NCI-H69 (cell line): ENCODE results near the gene DET1.
A peak's percentile ranks its signal among the peaks of the same experiment; 100 is the strongest.
"Not testable (repeated sequence)": the region's sequence is repeated elsewhere in the genome, so short reads cannot be mapped to it uniquely, and the experiment has no call there.

Experiments
- DNase-seq: peaks from one replicate; lab custom pipeline; 2025; lab: John Stamatoyannopoulos, UW

Gene DET1

DNA sequence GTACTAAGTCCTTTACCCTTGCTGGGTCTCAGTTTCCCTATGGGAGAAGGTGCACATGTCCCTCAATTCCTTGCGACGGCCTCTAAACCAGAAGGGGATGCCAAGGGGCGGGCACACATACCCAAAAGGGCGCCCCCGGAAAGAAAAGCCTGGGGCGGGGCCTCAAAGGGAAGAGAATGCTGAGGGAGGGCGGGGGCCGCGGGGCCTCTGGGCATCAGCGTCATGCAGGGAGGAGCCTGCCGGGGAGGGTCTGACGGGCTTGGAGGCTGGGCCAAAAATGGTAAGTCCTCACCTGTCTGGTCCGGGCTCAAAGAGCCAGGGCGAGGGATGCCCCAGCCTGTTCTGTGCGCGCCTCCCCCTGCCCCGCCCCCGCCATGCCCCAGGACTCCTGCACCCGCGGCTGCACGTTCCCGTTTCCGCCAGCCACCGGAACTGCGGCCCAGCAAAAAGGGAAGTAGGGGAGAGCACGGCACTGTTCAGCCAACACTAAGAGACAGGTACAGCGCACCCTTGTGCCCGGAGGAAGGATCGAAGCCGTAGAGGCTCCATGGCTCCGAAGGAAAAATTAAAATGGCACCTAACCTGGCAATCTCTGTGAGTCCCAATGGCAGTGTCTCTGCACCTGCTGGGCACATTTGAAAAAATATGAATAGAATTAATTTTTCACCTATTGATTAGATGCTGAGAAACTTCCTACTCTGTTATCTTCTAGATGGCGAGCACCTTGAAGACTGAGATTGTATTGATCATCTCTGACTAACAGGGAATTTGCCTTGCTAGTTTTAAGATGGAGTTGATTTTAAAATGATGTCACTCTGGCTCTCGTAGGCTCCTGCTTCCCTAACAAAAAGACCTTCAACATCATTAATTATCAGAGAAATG is at the start of gene DET1:
Gene DET1 (minus strand): TSS at position 434 of the 882 bp plus-strand sequence. CDS start 14,976 bp downstream, outside the sequence.
- peak; percentile 98 for DNase-seq

DNA sequence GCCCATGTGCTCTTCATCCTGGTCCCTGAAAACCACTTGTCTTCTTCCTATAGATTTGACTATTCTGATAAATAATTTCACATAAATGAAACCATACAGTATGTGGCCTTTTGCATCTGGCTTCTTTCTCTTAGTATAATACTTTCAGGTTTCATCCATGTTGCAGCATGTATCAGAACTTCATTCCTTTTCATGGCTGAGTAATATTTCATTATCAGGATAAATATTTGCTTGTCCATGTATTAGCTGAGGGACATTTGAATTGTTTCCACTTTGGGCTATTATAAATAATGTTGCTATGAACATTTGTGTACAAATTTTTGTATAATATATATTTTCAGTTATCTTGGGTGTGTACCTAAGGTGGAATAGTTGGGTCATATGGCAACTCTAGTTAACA is 44.9 kb upstream of the DET1 start:
- DNase-seq: no peak

GRCh38 chr15:88590759-88591158 is 44.3 kb upstream of the DET1 start:
- no peak for DNase-seq

DNA sequence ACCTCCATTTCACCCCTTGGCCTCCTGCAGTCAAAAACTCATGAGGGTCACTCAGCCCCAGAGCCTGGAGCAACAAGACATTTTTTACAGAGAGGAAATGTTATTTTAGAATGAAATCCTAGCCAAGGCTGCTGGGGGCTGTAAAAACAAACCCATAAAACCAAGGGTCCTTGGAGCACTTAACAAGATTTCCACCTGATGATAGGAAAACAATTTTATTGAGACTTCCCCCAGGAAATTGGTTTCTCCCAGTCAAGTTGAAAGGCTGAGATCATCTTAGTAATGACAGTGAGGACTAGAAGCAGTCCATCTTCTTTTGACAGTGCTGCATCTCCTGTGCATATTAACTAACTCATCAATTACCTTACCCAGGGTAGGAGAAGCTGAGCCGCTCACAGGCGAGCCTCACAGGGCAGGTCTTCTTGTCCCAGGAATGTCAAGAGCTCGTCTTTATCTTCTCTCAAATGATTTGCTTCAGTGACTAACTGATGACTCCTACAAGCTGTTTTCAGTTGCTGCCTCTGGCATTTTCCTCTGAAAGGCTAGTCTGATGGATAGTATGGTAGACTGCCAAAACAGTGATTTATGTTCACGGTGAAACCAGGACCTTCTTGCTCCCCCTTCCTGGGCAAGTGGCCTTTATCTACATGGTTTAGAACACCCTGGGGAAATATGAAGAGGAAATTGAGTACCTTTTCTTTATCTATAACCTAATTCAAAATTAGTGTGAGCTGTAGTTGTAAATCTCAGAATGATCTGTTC is 40.1 kb upstream of the DET1 start:
- DNase-seq: peak; percentile 52

DNA sequence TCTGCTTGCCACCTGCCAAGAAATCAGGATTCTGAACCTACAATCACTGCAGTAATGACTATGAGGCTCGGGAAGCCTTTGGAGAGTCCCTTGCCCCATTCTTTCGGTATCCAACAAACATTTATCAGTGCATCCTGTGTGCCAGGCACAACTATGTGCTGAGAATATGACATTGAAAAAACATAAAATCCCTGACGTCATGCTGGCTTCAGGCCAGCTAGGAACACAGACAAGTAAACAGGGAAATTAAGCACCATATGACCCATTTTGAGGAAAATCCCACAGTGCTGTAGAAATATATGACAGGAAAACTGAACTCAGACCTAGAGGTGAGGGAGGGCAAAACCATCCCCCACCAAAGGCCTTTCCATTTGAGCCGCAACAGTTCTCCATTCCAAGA is 34.1 kb upstream of the DET1 start:
- DNase-seq: peak; percentile 57

- peak; percentile 57 for DNase-seq
Observed at GRCh38 chr15:88579322-88579721, 32.8 kb upstream of the DET1 start.

DNA sequence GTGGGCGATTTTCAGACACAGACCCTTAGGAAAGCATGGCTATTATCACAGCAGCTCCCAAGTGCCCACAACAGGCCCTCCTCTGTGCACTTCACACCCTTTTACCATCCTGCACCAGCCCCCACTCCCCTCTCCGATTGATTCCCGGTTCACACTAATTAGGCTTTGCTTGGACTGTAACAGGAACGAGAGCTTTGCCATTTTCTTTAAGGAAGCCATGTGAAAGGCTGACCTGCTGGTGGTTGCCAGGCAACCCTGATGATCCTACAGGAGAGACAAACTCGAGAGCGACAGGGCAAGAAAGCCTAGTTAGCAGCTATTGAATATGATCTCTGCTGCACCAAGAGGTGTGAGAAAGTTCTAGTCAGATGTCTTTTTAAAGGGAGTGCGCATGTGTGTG is 28.2 kb upstream of the DET1 start:
- DNase-seq: peak; percentile 66

DNA sequence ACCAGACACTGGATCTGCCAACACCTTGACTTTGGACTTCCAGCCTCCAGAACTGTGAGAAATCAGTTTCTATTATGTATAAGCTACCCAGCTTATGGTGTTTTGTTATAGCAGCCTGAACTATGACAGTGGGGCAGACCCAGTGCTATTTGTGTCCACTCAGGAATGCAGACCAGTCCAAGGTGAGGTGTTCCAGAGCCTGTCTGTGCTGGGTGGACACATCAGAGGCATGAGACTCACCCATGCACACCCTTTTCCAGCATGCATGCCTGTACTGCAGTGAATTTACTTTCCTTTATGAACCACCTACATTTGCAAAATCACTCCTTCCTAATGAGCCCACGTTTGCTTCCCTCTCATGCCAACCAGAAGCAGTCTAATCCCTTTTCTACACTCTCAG is 27.6 kb upstream of the DET1 start:
- DNase-seq: no peak

DNA sequence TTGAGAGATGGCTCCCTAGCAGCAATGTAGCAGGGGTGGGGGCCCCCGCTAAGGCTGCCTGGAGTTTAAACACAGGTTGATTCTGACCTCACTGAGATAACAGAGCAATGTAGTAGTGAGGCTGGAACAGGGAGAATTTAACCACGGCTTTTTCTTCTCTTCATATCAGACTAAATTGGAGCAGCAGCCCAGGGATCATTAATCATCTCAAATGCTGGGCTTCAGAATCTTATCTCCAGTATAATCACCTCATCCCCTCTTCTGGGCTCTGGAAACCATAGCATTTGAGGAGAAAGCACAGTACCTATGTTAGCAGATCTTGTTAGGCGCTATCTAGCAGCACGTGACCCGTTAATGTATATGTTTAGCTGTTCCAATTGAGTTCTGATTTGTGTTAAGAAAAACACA is 25.4 kb upstream of the DET1 start:
- no peak for DNase-seq

DNA sequence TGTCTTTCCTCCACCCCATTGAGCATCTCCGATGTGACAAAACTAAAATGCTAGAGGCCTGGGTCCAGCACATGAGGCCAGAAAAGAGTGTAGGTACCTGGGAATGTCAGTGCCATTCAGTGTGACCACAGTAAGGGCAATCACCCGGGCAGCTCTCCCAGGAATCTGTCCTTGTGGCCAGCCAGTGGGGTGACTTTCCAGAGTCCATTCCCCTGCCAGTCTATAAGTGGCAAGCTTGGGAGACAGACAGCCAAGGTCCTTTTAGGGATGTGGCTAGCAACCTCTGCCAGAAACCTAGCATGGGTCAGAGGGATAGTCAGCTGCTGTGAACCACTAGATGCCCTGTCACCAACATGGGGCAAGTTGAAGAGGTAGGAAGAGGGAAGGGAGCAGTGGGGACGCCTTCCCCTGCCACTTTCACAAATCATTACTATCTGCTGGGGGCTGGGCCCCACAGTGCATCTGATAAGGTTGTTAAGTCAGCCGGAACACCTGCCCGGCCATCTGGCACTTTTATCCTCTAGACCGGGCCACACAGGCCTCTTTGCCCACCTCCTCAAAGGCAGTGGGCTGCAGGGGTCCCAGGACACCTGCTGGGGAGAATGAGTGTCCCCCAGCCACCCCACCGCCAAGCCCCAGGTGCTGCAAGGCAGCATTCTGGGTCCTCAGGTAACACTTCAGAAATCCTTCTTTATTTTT is 24.8 kb upstream of the DET1 start:
- peak; percentile 75 for DNase-seq

GRCh38 chr15:88568589-88568988 is 22.1 kb upstream of the DET1 start:
- no peak for DNase-seq

GRCh38 chr15:88564741-88565140 is 18.3 kb upstream of the DET1 start:
- no peak for DNase-seq

DNA sequence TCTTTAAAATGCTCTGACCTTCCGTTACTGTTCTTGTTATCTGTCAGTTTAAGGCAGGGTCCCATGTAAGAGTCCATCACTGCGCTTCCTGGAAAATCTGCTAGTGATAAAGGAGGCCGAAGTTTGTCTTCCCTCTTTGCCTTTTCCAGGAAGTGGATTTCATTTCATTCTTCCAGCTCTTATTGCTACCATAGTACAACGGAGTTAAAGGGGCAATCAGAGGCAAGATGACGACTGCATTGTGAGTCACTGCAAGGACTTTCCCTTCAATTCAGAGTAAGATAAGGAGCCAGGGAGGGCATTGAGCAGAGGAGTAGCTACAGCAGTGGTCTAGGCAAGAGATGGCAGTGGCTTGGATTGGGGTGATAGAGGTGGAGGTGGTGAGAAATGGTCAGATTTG is 17.2 kb upstream of the DET1 start:
- DNase-seq: no peak

GRCh38 chr15:88559565-88559964 is 13.1 kb upstream of the DET1 start:
- DNase-seq: peak; percentile 19

DNA sequence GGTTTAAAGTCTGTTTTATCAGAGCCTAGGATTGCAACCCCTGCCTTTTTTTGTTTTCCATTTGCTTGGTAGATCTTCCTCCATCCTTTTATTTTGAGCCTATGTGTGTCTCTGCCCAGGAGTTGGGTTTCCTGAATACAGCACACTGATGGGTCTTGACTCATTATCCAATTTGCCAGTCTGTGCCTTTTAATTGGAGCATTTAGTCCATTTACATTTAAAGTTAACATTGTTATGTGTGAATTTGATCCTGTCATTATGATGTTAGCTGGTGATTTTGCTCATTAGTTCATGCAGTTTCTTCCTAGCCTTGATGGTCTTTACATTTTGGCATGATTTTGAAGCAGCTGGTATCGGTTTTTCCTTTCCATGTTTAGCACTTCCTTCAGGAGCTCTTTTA is 11.5 kb upstream of the DET1 start:
- not testable (repeated sequence) for DNase-seq

DNA sequence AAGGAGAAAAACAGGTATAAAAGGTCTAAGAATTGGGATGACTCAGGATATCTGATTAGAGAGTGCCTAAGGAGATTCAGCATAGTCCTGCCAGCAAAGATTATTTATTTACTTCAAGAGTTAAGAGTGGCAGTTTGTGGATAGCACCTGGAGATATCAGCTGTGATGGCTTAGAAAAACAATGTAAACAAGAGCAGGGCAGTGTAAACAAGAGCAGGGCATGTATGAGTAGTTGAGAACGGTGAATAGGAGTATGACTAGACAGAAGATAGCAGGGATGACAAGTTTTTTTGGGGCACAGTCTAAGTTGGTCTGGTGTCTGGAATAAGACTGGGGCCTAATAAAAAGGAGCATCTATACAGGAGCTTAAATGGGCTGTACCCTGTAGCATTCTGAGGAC is 1.5 kb upstream of the DET1 start:
- not testable (repeated sequence) for DNase-seq

- DNase-seq: not testable (repeated sequence)
Observed at GRCh38 chr15:88545578-88546247, 768 bp downstream of the DET1 start.

- no peak for DNase-seq
Observed at GRCh38 chr15:88543065-88543776, 3.3 kb downstream of the DET1 start.

- no peak for DNase-seq
Observed at GRCh38 chr15:88542342-88542733, 4.1 kb downstream of the DET1 start.

DNA sequence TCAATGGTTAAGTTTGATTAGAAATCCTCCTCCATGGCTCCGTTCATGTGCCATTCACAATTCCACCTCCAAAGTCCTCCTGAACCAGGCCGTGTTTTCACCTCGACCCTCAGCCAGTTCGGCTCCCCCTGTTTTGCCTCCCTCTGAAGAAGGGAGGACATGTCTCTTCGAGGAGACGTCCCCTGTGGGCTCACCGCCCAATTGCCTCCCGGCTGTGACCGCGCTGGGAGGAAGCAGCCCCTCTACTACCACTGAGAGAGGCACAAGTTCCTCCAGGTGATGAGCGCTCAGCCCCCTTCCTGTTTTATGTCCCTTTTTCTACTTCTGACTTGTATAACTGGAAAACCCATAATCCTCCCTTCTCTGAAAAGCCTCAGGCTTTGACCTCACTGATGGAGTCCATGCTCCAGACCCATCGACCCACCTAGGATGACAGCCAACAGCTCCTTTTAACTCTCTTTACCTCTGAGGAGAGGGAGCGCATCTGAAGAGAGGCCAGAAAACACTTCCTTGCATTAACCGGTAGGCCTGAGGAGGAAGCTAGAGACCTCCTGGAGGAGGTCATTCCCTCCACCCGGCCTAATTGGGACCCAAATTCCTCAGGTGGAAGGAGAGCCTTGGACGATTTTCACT is 4.7 kb downstream of the DET1 start:
- no peak for DNase-seq

GRCh38 chr15:88541111-88541510 is 5.4 kb downstream of the DET1 start:
- DNase-seq: not testable (repeated sequence)
